GM19099 (cell line): ENCODE measurements around the gene DCBLD1.

Experiments
- POLR2A ChIP-seq: IDR thresholded peaks from 3 replicates; pipeline ENCODE4 v1.6.1; 2011; ENCODE audit warnings: low read depth; ENCODE audit not compliant: insufficient read length; ENCODE audit errors: extremely low read depth

DCBLD1 gene

GRCh38 chr6:117493470-117493869 lies 11.0 kb downstream of the DCBLD1 start:
- TF ChIP-seq POLR2A: no peak

- TF ChIP-seq POLR2A: no peak
Measured at GRCh38 chr6:117494283-117494682, 11.8 kb downstream of the DCBLD1 start.

GRCh38 chr6:117494694-117495318 lies 12.3 kb downstream of the DCBLD1 start:
- no peak for TF ChIP-seq POLR2A

GRCh38 chr6:117495425-117495824 lies 13.0 kb downstream of the DCBLD1 start:
- TF ChIP-seq POLR2A: no peak

- no peak for TF ChIP-seq POLR2A
Measured at GRCh38 chr6:117495869-117496268, 13.4 kb downstream of the DCBLD1 start.

GRCh38 chr6:117496383-117496990 lies 14.0 kb downstream of the DCBLD1 start:
- no peak for TF ChIP-seq POLR2A

GRCh38 chr6:117497237-117497636 lies 14.8 kb downstream of the DCBLD1 start:
- TF ChIP-seq POLR2A: no peak

GRCh38 chr6:117498159-117498558 lies 15.7 kb downstream of the DCBLD1 start:
- TF ChIP-seq POLR2A: no peak

- TF ChIP-seq POLR2A: no peak
Measured at GRCh38 chr6:117501722-117502121, 19.2 kb downstream of the DCBLD1 start.

GRCh38 chr6:117502580-117502979 lies 20.1 kb downstream of the DCBLD1 start:
- no peak for TF ChIP-seq POLR2A

GRCh38 chr6:117503211-117503610 lies 20.7 kb downstream of the DCBLD1 start:
- no peak for TF ChIP-seq POLR2A

GRCh38 chr6:117504478-117505144 lies 22.1 kb downstream of the DCBLD1 start:
- TF ChIP-seq POLR2A: no peak

- TF ChIP-seq POLR2A: no peak
Measured at GRCh38 chr6:117505311-117505710, 22.8 kb downstream of the DCBLD1 start.

- no peak for TF ChIP-seq POLR2A
Measured at GRCh38 chr6:117506180-117506835, 23.8 kb downstream of the DCBLD1 start.

GRCh38 chr6:117506907-117507306 lies 24.4 kb downstream of the DCBLD1 start:
- TF ChIP-seq POLR2A: no peak
